Activated T-cell treated with anti-CD3 and anti-CD28 coated beads, Interleukin-2, amount 50 U/mL, for 4 hours (primary cell): Measurements from ENCODE around the gene KCNG2. TPM values are rescaled to one million over a fixed set of nuclear protein-coding genes. Genes with fewer than 3 reads are reported as not detected.

Experiments
- ATAC-seq, 2 donors: fragments of 200-7000 bp; cut with Tn5 transposase; one replicate each; pipeline ENCODE4 v1.10.0; 2021
- DNase-seq: peaks from one replicate; pipeline ENCODE4 v3.0.0-alpha.2; 2020
- H3K27me3 Mint-ChIP-seq: one replicate; pipeline ENCODE4 v1.8.0; 2021; ENCODE audit warnings: low read depth, mixed read lengths
- H3K36me3 Mint-ChIP-seq: one replicate; pipeline ENCODE4 v1.8.0; 2022; ENCODE audit warnings: mixed read lengths; ENCODE audit not compliant: insufficient read depth
- H3K4me1 Mint-ChIP-seq: one replicate; pipeline ENCODE4 v1.8.0; 2021; ENCODE audit warnings: low read depth, mixed read lengths
- H3K4me3 Mint-ChIP-seq: one replicate; pipeline ENCODE4 v1.8.0; 2021; ENCODE audit warnings: mild to moderate bottlenecking, moderate library complexity, mixed read lengths
- H3K9me3 Mint-ChIP-seq: one replicate; pipeline ENCODE4 v1.8.0; 2021; ENCODE audit warnings: mixed read lengths
- total RNA-seq, 3 donors: library from RNA; stranded (reverse); gene quantifications; one replicate each; pipeline ENCODE4 v1.2.1, GENCODE V29; 2021

The KCNG2 gene
- total RNA-seq, 3 donors from 2014 or later, result not detected

- Mint-ChIP-seq H3K4me1 (no peaks in the 10 kb centered on the region), H3K27me3 (peaks cover 10% of the 10 kb centered on the region), H3K36me3 (no peaks in the 10 kb centered on the region), H3K9me3 (no peaks in the 10 kb centered on the region), H3K4me3 (no peak overlapping the region)
- ATAC-seq (no peak), DNase-seq (no peak)
These were observed 8.3 kb downstream of the KCNG2 start for GRCh38 chr18:79805926-79806487.

GRCh38 chr18:79806976-79807841, 9.5 kb downstream of the KCNG2 start:
- Mint-ChIP-seq H3K27me3 (peaks cover 6% of the 10 kb centered on the region), H3K36me3 (no peaks in the 10 kb centered on the region), H3K4me3 (no peak overlapping the region), H3K9me3 (no peaks in the 10 kb centered on the region), H3K4me1 (no peaks in the 10 kb centered on the region)
- ATAC-seq, result no peak
- no peak for DNase-seq

GRCh38 chr18:79809482-79810192, 11.9 kb downstream of the KCNG2 start:
- H3K27me3 Mint-ChIP-seq, result peaks cover 10% of the 10 kb centered on the region
- no peaks in the 10 kb centered on the region for H3K4me1 Mint-ChIP-seq
- H3K36me3 Mint-ChIP-seq, result no peaks in the 10 kb centered on the region
- DNase-seq (no peak), ATAC-seq (no peak)
- H3K9me3 Mint-ChIP-seq, result no peaks in the 10 kb centered on the region
- H3K4me3 Mint-ChIP-seq, result no peak overlapping the region

GRCh38 chr18:79812052-79812451, 14.3 kb downstream of the KCNG2 start:
- Mint-ChIP-seq H3K9me3 (no peaks in the 10 kb centered on the region), H3K4me3 (no peak overlapping the region), H3K4me1 (no peaks in the 10 kb centered on the region), H3K36me3 (no peaks in the 10 kb centered on the region), H3K27me3 (peaks cover 10% of the 10 kb centered on the region)
- ATAC-seq (no peak), DNase-seq (no peak)

- H3K4me3 Mint-ChIP-seq, result no peak overlapping the region
- no peaks in the 10 kb centered on the region for H3K9me3 Mint-ChIP-seq
- no peaks in the 10 kb centered on the region for H3K4me1 Mint-ChIP-seq
- peaks cover 10% of the 10 kb centered on the region for H3K27me3 Mint-ChIP-seq
- DNase-seq (no peak), ATAC-seq (no peak)
- H3K36me3 Mint-ChIP-seq, result no peaks in the 10 kb centered on the region
These were observed 16.6 kb downstream of the KCNG2 start for GRCh38 chr18:79814373-79814772.

- DNase-seq (no peak), ATAC-seq (no peak)
- Mint-ChIP-seq H3K27me3 (peaks cover 3% of the 10 kb centered on the region), H3K9me3 (no peaks in the 10 kb centered on the region), H3K36me3 (no peaks in the 10 kb centered on the region), H3K4me1 (peaks cover 6% of the 10 kb centered on the region), H3K4me3 (no peak overlapping the region)
These were observed 17.9 kb downstream of the KCNG2 start for GRCh38 chr18:79815657-79816056.

- DNase-seq (no peak), ATAC-seq (no peak)
- Mint-ChIP-seq H3K27me3 (peaks cover 3% of the 10 kb centered on the region), H3K4me1 (peaks cover 6% of the 10 kb centered on the region), H3K36me3 (no peaks in the 10 kb centered on the region), H3K9me3 (no peaks in the 10 kb centered on the region), H3K4me3 (no peak overlapping the region)
These were observed 18.4 kb downstream of the KCNG2 start for GRCh38 chr18:79816092-79816491.

GRCh38 chr18:79816981-79817606, 19.4 kb downstream of the KCNG2 start:
- Mint-ChIP-seq H3K27me3 (peaks cover 3% of the 10 kb centered on the region), H3K4me1 (peaks cover 6% of the 10 kb centered on the region), H3K9me3 (no peaks in the 10 kb centered on the region), H3K36me3 (no peaks in the 10 kb centered on the region), H3K4me3 (no peak overlapping the region)
- no peak for ATAC-seq
- DNase-seq, result no peak

- ATAC-seq (no peak), DNase-seq (no peak)
- Mint-ChIP-seq H3K9me3 (no peaks in the 10 kb centered on the region), H3K4me1 (peaks cover 6% of the 10 kb centered on the region), H3K27me3 (peaks cover 3% of the 10 kb centered on the region), H3K4me3 (no peak overlapping the region), H3K36me3 (no peaks in the 10 kb centered on the region)
These were observed 19.9 kb downstream of the KCNG2 start for GRCh38 chr18:79817607-79817998.

- H3K4me3 Mint-ChIP-seq, result no peak overlapping the region
- ATAC-seq, result no peak
These were observed 20.3 kb downstream of the KCNG2 start for GRCh38 chr18:79818036-79818435.

GRCh38 chr18:79818631-79819030, 20.9 kb downstream of the KCNG2 start:
- Mint-ChIP-seq H3K4me3 (no peak overlapping the region), H3K9me3 (no peaks in the 10 kb centered on the region), H3K36me3 (no peaks in the 10 kb centered on the region), H3K27me3 (peaks cover 7% of the 10 kb centered on the region), H3K4me1 (peaks cover 6% of the 10 kb centered on the region)
- no peak for ATAC-seq
- no peak for DNase-seq

More at GRCh38 chr18:79818036-79818435, 20.3 kb downstream of the KCNG2 start:
- no peak for DNase-seq
- Mint-ChIP-seq H3K27me3 (peaks cover 4% of the 10 kb centered on the region), H3K36me3 (no peaks in the 10 kb centered on the region), H3K9me3 (no peaks in the 10 kb centered on the region), H3K4me1 (peaks cover 6% of the 10 kb centered on the region)

GRCh38 chr18:79819064-79819967, 21.6 kb downstream of the KCNG2 start:
- H3K4me3 Mint-ChIP-seq, result no peak overlapping the region
- no peaks in the 10 kb centered on the region for H3K36me3 Mint-ChIP-seq
- H3K4me1 Mint-ChIP-seq, result peaks cover 6% of the 10 kb centered on the region
- ATAC-seq (no peak), DNase-seq (no peak)
- peaks cover 7% of the 10 kb centered on the region for H3K27me3 Mint-ChIP-seq
- H3K9me3 Mint-ChIP-seq, result no peaks in the 10 kb centered on the region

GRCh38 chr18:79819968-79820351, 22.2 kb downstream of the KCNG2 start:
- no peaks in the 10 kb centered on the region for H3K9me3 Mint-ChIP-seq
- no peak for DNase-seq
- H3K4me3 Mint-ChIP-seq, result no peak overlapping the region
- ATAC-seq, result no peak
- peaks cover 6% of the 10 kb centered on the region for H3K4me1 Mint-ChIP-seq
- H3K27me3 Mint-ChIP-seq, result peaks cover 7% of the 10 kb centered on the region
- H3K36me3 Mint-ChIP-seq, result no peaks in the 10 kb centered on the region
